Measurements from ENCODE around the gene POC1A.

POC1A gene

GRCh38 chr3:52150357-52150756, 3.9 kb downstream of the POC1A start:
- FAIRE-seq = no peak

- FAIRE-seq = no peak
Measured at GRCh38 chr3:52149726-52150125, 4.5 kb downstream of the POC1A start.

DNA sequence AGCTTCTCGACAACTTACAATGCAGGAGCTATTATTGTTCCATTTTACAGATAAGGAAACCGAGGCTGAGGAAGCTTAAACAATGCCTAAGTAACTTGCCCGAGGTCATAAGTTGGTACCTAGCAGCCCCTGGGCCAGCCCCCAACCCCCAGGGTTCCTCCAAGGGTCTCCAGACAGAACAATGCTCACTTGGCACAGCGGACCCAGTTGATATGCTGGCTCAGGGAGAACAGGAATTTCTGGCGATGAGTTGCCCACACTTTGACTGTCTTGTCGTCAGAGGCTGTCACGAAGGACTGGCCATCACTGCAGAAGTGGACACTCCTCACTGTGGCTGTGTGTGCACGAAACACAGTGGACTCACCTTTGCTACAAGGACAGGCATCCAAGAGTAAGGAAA, 5.2 kb downstream of the POC1A start:
- no peak for FAIRE-seq

GRCh38 chr3:52147804-52148203, 6.4 kb downstream of the POC1A start:
- FAIRE-seq = no peak

DNA sequence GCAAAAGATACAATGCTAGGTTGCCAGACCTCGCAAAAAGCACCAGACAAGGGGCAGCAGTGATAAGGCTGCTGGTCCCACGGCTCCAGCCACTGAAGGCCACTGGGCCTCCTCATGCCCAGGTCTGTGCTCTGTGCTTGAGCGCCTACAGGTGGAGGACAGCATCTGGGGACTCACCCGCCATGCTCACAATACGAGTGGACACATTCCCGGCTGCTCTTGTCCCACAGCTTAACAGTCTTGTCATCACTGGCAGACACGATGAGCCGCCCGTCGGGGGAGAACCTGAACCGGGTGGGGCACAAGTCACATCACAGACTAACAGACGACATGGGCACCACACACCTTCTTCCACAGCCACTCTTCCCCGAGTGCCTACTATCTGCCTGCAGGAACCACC, 7.4 kb downstream of the POC1A start:
- no peak for FAIRE-seq

- no peak for FAIRE-seq
Measured at GRCh38 chr3:52146189-52146588, 8.0 kb downstream of the POC1A start.

DNA sequence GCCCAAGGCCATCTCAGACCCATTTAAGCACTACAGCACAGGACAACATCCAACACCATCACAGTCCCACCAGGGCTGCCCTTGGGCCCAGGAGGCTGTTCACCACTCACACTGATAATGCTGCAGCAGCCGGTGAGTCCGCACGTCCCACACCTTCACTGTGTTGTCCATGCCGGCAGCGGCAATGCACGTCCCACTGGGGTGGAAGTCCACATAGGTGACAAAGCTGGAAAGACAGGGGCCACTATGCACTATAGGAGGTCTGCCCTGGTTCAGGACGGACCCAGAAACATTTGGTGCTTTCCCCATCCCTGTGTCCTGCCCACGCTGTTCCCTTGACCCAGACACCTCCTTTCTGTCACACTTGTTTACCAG, 8.5 kb downstream of the POC1A start:
- no peak for FAIRE-seq

DNA sequence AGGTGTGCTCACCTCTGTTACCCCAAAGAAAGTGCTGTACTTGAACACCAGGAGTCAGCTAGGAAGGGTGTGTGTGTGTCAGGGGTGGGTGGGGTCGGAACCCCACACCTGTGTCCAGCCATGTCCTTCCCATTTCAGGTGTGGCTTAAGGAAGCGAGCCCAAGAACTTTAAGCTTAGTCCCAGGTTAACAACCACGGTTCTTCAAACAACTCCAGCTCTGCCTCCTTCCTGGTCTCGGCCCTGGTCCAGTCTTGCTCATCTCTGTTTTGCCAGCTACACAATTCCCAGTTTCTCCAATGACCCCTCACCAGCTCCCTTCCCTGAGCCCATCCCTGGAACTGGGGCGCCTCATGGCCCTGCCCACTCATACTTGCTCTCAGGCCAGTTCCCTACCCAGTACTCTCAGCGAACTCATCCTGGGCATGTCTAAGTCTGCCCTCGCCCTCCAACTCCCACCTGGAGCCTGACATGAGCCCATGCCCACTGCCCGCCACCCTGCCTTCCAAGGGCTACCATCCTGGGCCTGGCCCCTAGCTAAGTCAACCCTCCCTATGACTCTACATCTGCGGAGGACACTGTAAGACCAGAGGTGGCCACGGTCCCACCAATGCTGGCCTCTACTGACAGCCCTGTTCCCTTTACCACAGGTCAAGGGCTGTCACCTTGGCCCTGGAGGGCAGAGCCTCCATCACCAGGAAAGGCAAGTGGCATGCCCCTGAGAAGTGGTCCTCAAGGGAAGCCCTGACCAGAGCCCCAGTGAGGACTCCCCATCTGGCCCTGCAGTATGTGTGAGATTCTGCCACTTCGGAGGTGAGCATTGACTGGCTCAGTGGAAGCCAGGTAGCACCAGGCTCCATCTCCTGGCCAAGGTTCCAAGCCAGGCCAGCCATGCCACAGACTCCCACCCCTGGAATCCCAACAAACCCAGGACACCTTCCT, 9.2 kb downstream of the POC1A start:
- FAIRE-seq = no peak

DNA sequence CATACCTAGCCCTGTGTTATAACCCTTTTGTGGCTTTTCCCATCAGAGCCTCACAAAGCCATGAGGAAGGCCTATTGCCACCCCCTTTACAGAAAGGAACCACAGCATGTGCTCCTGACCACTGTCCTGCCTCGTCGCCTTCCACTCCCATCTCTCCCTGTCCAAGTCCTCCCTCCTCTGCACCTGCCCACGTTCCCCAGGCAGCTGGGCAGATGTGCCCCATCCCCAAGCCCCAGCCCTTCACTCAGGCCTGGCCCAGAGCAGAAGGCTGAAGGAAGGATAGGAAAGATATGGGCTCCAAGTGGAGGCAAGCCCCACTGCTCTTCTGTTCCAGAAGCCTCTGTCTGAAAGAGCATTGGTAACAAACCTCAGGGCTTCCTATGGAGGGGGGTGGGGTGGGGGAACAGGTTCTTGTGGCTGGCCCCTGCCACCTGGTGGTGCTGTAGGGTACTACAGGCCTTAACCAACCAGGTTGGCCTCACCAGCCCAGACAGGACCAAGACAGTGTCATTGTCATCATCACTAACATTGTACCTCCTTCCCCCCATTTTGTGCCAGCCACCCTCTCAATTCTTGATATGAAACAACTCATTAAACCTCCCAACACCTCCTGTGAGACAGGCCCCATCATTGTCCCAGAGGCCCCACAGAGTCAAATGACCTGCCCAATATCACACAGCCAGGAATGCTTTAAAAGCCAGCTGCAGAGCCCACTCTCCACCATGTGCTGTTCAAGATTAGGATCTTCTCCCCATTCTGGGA, 10.0 kb downstream of the POC1A start:
- FAIRE-seq = no peak

- no peak for FAIRE-seq
Measured at GRCh38 chr3:52143616-52144015, 10.6 kb downstream of the POC1A start.

DNA sequence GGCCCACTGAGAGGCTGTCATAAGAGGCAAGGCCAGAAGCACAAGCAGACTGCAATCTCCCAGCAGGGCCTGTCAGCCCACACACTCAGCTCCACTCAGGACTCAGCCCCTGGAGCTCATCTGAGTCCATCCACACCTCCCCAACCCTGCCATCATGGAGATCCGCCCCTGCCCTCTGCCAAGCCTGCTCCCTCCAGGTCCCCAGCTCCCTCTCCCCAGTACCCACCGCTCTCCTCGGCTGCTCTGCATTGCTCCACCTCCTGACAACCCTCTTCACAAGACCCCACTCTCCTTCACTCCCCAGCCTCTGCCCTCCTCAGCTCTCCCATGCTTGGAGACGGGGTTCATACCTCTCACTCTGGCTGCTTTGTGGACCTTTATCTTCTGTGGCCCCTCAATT, 11.1 kb downstream of the POC1A start:
- FAIRE-seq = no peak

- no peak for FAIRE-seq
Measured at GRCh38 chr3:52141751-52142150, 12.5 kb downstream of the POC1A start.

- no peak for FAIRE-seq
Measured at GRCh38 chr3:52140769-52141168, 13.5 kb downstream of the POC1A start.

DNA sequence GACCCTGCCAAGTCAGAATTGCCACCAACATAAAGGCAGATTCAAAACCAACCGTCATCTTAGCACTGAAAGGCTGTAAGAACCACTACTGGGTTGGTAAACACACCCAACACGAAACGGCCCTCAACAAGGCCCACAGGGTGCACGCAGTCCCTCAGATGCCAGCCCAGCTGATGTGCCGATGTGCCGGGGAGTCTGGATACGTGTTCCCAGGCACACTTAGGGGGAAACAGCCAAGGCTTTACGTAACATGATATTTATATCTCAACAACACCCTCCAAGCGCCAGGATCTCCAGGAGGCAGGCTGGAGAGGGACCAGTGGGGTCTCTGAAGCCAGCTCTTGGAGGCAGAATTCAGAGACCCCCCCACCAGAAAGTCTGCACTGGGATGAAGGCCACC, 14.2 kb downstream of the POC1A start:
- no peak for FAIRE-seq

DNA sequence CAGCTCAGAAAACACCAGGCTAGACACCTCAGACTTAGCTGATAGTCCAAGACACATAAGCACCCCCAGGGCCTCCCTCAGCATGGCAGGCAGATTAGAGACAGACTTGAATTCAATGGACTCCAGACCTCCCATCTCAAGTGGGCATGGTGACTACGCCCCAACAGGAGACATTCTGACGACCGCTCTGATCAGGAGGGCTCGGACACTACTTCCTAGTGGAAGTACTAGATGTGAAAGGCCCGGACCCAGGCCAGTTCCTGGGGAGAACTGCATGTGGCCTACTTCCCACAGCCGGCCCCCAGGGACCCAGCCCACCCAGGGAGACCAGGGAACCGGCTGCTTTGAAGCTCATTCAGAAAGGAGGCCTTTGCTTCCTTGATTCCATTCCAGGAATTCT, 16.9 kb downstream of the POC1A start:
- no peak for FAIRE-seq

DNA sequence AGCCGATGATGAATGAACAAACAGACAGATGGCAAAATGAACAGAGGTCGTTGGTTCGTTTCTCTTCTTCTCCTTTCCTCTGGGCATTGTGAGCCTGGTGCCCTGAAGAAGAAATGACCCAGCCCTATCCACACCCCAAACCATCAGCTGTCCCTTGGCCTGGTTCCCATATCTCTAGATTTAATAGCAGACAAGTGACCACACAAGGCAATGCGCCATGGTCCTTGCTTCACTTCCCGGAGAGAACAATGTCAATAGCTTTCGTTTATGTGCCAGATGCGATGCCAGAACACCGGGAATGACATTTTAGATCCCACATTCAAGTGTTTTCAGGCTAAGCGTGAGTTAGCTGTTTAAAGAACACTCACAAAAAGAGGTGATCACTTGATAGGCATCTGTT, 17.7 kb downstream of the POC1A start:
- FAIRE-seq = no peak

DNA sequence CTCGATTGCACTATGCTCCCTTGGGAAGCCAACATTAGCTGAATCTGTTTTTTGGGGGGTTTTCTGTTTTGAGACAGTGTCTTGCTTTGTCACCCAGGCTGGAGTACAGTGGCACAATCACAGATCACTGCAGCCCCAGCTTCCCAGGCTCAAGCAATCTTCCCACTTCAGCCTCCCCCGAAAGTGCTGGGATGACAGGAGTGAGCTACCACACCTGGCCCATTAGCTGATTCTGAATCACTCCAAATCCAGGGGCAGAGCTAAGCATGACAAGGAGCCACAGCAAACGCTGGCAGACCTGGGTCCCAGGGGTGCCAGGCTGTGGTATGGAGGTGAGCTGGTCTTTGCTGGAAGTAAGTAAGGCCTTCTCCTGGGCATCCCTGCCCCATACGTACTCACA, 18.9 kb downstream of the POC1A start:
- FAIRE-seq = no peak

DNA sequence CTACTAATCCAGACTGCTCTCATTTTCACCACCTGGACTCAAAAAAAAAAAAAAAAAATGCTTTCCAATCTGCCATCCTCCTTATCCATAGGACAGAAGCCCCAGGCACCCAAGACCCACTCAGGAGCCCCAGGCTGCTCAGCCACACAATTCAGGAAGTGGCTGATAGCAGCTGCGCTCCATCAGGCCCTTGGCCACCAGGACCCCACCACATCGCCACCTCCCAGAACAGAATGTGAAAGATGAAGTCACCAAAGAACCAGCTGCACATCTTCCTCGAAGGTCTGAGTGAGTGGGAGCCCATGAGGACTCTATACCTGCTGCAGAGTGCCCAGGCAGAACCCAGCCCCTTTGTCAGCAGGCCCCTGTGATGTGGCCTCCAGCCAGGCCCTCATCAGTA, 19.5 kb downstream of the POC1A start:
- FAIRE-seq = no peak

GRCh38 chr3:52132930-52133329, 21.3 kb downstream of the POC1A start:
- FAIRE-seq = no peak

DNA sequence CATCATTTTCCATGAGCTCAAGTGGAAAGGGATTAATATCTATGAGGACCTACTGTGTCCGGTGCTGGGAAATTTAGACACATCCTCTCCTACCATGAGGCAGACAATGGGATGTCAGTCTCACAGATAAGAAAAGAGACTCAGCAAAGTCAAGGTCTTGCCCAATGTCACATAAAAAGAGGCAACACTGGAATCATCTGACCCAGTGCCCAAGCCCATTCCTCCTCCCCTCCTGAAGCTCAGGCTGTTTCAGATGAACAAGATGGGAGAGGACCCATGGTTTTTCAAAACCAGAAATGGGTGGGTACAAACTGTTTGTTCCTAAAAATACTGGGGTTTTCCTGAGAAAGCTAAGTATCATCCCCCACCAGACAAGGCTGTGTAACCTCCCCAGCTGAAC, 22.2 kb downstream of the POC1A start:
- no peak for FAIRE-seq

- no peak for FAIRE-seq
Measured at GRCh38 chr3:52130966-52131622, 23.1 kb downstream of the POC1A start.

DNA sequence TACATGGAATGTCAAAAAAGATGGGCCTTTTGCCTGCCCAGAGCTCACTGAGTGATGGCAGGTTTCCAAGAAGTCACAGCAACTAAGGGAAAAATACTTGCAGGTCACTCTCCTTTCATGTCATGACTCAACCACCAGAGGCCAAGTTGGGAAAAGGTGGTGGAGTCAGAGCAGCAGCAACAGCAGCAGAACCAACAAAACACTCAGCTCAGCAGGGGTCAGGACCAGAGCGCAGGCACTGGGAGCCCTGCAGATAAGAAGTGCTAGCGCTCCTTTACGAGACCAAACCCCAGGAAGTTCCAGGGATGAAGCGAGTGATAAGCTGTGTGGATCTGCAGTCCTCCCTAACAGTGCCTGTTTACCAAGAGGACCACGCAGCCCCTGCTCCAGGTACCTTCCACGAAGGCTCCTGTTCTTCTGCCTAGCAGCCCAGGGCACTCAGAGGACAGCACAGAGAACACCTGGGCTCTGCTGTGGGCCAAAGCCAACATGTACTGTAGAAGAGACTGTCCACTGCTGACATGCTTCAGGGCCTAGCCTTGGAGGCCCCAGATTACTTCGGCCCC, 26.0 kb downstream of the POC1A start:
- FAIRE-seq = no peak

- FAIRE-seq = no peak
Measured at GRCh38 chr3:52126500-52126899, 27.7 kb downstream of the POC1A start.

Data from G401.6 (cell line).